ENCODE measurements around the gene CFB.
"Not testable (repeated sequence)": the region's sequence is repeated elsewhere in the genome, so short reads cannot be mapped to it uniquely, and the experiment has no call there.

The CFB gene

DNA sequence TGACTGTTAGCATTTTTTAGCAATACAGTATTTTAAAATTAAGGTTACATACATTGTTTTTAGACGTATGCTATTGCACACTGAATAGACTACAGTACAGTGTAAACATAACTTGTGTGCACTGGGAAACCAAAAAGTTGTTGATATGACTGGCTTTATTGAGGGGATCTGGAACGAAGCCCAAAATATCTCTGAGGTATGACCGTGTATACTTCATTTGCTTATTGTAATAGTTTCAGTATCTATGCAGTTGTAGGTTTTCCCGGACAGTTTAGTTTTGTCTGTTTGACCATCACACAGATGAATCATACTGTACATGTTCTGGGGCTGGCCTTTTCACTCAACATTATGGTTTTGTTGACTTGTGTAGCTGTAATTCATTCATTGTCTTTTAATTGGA, 37.1 kb upstream of the CFB start:
- no peaks in the 10 kb centered on the region for H3K79me2 ChIP-seq (ENCODE audit: control insufficient read depth, low read length)
- H4K20me1 ChIP-seq (ENCODE audit: control insufficient read depth, insufficient read depth, low read depth, low read length) = no peaks in the 10 kb centered on the region
- peaks cover under 1% of the 10 kb centered on the region for H3F3A ChIP-seq (ENCODE audit: control insufficient read depth, insufficient read depth)
- no peaks in the 10 kb centered on the region for H3K9me2 ChIP-seq (replicated peaks; ENCODE audit: control insufficient read depth, low read length)
- no peaks in the 10 kb centered on the region for H3K36me3 ChIP-seq (ENCODE audit: control insufficient read depth, low read length)
- H3K27ac ChIP-seq (ENCODE audit: low read depth, low read length) = no peak overlapping the region
- H3K9me3 ChIP-seq (ENCODE audit: control insufficient read depth, insufficient read depth, low read length) = no peaks in the 10 kb centered on the region
- peaks cover 4% of the 10 kb centered on the region for H3K4me1 ChIP-seq (ENCODE audit: control insufficient read depth, low read length)
- peaks cover 23% of the 10 kb centered on the region for H3K27me3 ChIP-seq (ENCODE audit: control insufficient read depth, low read length)
- H3K4me2 ChIP-seq (ENCODE audit: low read length) = no peak overlapping the region
- TF ChIP-seq, protein P1, sequence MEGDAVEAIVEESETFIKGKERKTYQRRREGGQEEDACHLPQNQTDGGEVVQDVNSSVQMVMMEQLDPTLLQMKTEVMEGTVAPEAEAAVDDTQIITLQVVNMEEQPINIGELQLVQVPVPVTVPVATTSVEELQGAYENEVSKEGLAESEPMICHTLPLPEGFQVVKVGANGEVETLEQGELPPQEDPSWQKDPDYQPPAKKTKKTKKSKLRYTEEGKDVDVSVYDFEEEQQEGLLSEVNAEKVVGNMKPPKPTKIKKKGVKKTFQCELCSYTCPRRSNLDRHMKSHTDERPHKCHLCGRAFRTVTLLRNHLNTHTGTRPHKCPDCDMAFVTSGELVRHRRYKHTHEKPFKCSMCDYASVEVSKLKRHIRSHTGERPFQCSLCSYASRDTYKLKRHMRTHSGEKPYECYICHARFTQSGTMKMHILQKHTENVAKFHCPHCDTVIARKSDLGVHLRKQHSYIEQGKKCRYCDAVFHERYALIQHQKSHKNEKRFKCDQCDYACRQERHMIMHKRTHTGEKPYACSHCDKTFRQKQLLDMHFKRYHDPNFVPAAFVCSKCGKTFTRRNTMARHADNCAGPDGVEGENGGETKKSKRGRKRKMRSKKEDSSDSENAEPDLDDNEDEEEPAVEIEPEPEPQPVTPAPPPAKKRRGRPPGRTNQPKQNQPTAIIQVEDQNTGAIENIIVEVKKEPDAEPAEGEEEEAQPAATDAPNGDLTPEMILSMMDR (IDR thresholded peaks at IDR 0.05; ENCODE audit: low read depth, low read length, poor library complexity, severe bottlenecking) = no peak
- no peak for TF ChIP-seq EZH2phosphoT487 (IDR thresholded peaks at IDR 0.05; ENCODE audit: borderline replicate concordance, low read length)
- H3K4me3 ChIP-seq (ENCODE audit: low read length) = no peak overlapping the region

DNA sequence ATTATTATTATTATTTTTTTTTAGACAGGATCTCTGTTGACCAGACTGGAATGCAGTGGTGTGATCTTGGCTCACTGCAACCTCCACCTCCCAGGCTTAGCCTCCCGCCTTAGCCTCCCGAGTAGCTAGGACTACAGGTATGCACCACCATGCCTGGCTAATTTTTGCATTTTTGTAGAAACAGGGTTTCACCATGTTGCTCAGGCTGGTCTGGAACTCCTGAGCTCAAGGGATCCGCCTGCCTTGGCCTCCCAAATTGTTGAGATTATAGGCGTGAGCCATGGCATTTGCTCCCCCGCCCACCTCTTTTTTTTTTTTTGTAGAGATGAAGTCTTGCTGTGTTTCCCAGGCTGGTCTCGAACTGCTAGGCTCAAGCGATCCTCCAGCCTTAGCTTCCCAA, 36.6 kb upstream of the CFB start:
- not testable (repeated sequence) for H3K4me2 ChIP-seq (ENCODE audit: low read length); H3K79me2 ChIP-seq (ENCODE audit: control insufficient read depth, low read length); H3K9me2 ChIP-seq (replicated peaks; ENCODE audit: control insufficient read depth, low read length); H3F3A ChIP-seq (ENCODE audit: control insufficient read depth, insufficient read depth); H3K27ac ChIP-seq (ENCODE audit: low read depth, low read length); H4K20me1 ChIP-seq (ENCODE audit: control insufficient read depth, insufficient read depth, low read depth, low read length); H3K36me3 ChIP-seq (ENCODE audit: control insufficient read depth, low read length); H3K9me3 ChIP-seq (ENCODE audit: control insufficient read depth, insufficient read depth, low read length); H3K4me1 ChIP-seq (ENCODE audit: control insufficient read depth, low read length); H3K4me3 ChIP-seq (ENCODE audit: low read length)
- H3K27me3 ChIP-seq (ENCODE audit: control insufficient read depth, low read length) = peaks cover 23% of the 10 kb centered on the region

DNA sequence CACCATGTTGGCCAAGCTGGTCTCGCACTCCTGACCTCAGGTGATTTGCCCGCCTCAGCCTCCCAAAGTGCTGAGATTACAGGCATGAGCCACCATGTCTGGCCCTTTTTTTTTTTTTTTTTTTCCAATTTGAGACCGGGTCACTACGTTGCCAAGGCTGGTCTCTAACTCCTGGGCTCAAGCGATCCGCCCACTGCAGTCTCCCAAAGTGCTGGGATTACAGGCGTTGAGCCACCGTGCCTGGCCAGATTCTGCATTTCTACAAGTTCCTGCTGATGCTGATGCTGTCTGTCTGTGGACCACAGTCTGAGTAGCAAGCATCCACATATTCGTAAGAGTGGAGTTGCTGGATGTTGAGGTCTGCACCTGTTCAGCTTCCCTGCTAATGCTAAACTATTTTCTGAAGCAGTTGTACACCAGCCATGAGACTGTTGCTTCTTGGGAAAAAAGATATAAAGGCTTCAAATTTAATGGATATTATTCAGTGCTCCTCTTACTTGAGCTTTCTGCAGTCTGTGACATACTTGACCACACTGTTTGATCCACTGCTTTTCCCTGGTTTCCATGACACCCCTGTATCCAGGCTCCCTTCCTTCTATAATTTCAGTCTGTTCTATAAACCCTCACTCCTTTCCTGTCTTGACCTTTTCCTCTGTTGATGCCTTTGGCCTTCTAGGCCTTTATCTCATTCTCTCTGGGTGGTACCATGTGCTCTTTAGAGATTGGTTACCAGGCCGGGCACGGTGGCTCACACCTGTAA, 33.9 kb upstream of the CFB start:
- Histone ChIP-seq H3K79me2 (ENCODE audit: control insufficient read depth, low read length) (no peaks in the 10 kb centered on the region), H3K9me3 (ENCODE audit: control insufficient read depth, insufficient read depth, low read length) (no peaks in the 10 kb centered on the region), H3K9me2 (replicated peaks; ENCODE audit: control insufficient read depth, low read length) (no peaks in the 10 kb centered on the region), H3K36me3 (ENCODE audit: control insufficient read depth, low read length) (no peaks in the 10 kb centered on the region), H3K4me3 (ENCODE audit: low read length) (no peak overlapping the region), H3K27ac (ENCODE audit: low read depth, low read length) (no peak overlapping the region), H3K4me2 (ENCODE audit: low read length) (no peak overlapping the region), H4K20me1 (ENCODE audit: control insufficient read depth, insufficient read depth, low read depth, low read length) (no peaks in the 10 kb centered on the region), H3K27me3 (ENCODE audit: control insufficient read depth, low read length) (peaks cover 10% of the 10 kb centered on the region), H3K4me1 (ENCODE audit: control insufficient read depth, low read length) (peaks cover 11% of the 10 kb centered on the region), H3F3A (ENCODE audit: control insufficient read depth, insufficient read depth) (no peaks in the 10 kb centered on the region)
- no peak for TF ChIP-seq EZH2phosphoT487 (IDR thresholded peaks at IDR 0.05; ENCODE audit: borderline replicate concordance, low read length)
- TF ChIP-seq, protein P1 (IDR thresholded peaks at IDR 0.05; ENCODE audit: low read depth, low read length, poor library complexity, severe bottlenecking) = no peak

DNA sequence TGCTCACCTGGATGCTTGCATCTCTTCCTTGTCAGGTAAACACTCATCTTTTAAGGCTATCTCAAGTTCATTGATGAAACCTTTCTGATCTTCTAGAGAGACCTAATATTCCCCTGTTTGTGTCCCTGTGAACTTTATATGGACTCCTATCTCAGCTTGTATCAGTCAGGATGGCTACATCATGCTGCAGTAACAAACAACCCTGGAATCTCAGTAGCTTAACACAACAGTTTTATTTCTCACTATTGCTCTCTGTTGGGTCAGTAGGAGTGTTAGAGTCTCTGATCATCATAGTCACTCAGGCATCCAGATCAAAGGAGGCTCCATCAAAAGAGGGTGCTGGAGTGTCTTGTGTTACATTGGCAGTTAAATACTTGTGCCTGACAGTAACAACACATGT, 30.5 kb upstream of the CFB start:
- Histone ChIP-seq H3K4me3 (ENCODE audit: low read length) (no peak overlapping the region), H3K9me3 (ENCODE audit: control insufficient read depth, insufficient read depth, low read length) (no peaks in the 10 kb centered on the region), H3K36me3 (ENCODE audit: control insufficient read depth, low read length) (no peaks in the 10 kb centered on the region), H4K20me1 (ENCODE audit: control insufficient read depth, insufficient read depth, low read depth, low read length) (no peaks in the 10 kb centered on the region), H3K27me3 (ENCODE audit: control insufficient read depth, low read length) (peaks cover 1% of the 10 kb centered on the region), H3K27ac (ENCODE audit: low read depth, low read length) (no peak overlapping the region), H3K4me2 (ENCODE audit: low read length) (no peak overlapping the region), H3K79me2 (ENCODE audit: control insufficient read depth, low read length) (no peaks in the 10 kb centered on the region), H3K9me2 (replicated peaks; ENCODE audit: control insufficient read depth, low read length) (no peaks in the 10 kb centered on the region), H3F3A (ENCODE audit: control insufficient read depth, insufficient read depth) (no peaks in the 10 kb centered on the region), H3K4me1 (ENCODE audit: control insufficient read depth, low read length) (peaks cover 7% of the 10 kb centered on the region)
- TF ChIP-seq, protein P1 (IDR thresholded peaks at IDR 0.05; ENCODE audit: low read depth, low read length, poor library complexity, severe bottlenecking) = no peak
- no peak for TF ChIP-seq EZH2phosphoT487 (IDR thresholded peaks at IDR 0.05; ENCODE audit: borderline replicate concordance, low read length)
